ENCODE data around the gene CCBE1. TPM values are rescaled to one million over a fixed set of nuclear protein-coding genes. Genes with fewer than 3 reads are reported as not detected.

The CCBE1 gene
- total and polyA plus RNA-seq, 7 donors = 0.01 to 0.77 (median 0.14) TPM; not detected in 1

DNA sequence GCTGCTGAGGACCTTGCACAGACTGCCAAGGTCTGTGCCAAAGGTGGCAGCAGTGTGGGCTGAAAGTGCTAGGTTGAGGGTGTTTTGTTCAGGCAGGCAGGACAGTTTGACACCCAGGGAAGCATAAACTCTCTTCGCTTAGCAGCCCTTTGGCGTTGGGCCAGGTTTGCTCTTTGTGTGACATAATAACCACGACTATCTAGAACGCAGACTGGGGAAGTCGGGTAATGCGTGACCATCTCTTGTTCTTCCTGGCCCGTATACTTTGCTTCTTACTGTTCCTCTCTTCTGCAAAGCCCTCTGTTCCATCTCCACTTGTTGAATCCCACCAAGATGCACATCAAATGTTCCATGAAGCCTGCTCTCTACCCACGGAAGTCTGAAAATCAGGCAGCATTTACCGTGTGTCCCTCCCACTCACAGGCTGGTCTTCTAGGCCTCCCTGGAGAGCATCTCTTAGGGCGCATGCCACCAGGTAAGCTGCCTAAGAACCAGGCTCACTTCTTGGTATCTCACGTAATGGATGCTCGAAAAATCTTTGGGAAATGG is 241.4 kb downstream of the CCBE1 start:
- no peak overlapping the region for H3K4me3 ChIP-seq
- peaks cover 0 to 4% (median 0%) of the 10 kb centered on the region in 3 donors for H3K27me3 ChIP-seq (ENCODE audit: insufficient read depth in 3 of 3, low read length in 2 of 3)
- no peak overlapping the region for H3K27ac ChIP-seq
- DNase-seq (no peak), ATAC-seq (no peak)
- no peaks in the 10 kb centered on the region for H3K4me1 ChIP-seq
- H3K36me3 ChIP-seq (ENCODE audit: insufficient read depth in 1 of 2, low read depth in 1 of 2) = no peaks in the 10 kb centered on the region
- 56 to 57% (median 57%) methylated on average over 12 of the region's 12 CpGs for WGBS, 3 donors
- TF ChIP-seq, protein P1, sequence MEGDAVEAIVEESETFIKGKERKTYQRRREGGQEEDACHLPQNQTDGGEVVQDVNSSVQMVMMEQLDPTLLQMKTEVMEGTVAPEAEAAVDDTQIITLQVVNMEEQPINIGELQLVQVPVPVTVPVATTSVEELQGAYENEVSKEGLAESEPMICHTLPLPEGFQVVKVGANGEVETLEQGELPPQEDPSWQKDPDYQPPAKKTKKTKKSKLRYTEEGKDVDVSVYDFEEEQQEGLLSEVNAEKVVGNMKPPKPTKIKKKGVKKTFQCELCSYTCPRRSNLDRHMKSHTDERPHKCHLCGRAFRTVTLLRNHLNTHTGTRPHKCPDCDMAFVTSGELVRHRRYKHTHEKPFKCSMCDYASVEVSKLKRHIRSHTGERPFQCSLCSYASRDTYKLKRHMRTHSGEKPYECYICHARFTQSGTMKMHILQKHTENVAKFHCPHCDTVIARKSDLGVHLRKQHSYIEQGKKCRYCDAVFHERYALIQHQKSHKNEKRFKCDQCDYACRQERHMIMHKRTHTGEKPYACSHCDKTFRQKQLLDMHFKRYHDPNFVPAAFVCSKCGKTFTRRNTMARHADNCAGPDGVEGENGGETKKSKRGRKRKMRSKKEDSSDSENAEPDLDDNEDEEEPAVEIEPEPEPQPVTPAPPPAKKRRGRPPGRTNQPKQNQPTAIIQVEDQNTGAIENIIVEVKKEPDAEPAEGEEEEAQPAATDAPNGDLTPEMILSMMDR (IDR thresholded peaks at IDR 0.05) = no peak
- intact Hi-C loops (cut with DNase I) = loop anchor here in 1 of 2 donors (5.0 kb wide), 1 partner anchor 366 kb away; no protein-coding TSS in a partner anchor
- no peaks in the 10 kb centered on the region for H3K9me3 ChIP-seq

DNA sequence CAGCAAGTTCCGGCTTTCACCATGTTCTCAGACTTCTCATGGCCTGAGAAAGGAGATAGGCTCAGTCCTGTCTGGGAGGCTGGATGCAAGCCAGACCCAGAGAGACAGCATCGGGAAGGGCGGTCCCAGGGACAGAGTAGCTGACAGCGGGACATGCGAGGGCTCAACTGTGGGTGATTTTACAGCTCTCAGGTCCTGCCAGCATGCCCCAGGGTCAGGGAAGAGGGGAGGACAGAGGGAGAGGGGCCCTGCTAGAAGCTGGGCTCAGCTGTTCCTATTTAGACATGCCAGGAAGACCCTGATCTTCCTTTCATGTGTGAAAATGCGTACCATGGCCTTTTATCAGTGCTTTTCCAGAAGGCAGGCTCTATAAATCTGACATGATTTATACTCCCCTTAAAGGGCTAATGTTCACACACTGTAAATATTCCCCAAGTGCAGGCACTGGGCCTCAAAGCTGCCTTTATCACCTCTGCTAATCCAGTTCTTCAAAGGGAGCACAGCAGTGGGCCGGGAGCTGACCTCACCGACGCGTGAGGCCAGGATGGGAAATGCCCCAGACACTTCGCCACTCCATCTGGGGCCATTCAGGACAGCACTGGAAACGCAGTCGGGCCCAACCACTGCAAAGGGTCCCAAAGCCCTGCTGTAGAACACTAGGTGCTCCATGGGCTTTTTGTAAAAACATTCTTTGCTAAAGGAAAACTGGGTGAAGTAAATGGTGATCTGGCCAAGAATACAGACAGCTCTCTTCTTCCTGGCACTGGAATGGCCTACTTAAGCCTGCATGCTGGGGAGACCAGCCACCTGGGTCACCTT is 242.1 kb downstream of the CCBE1 start:
- H3K4me3 ChIP-seq = no peak overlapping the region
- H3K27ac ChIP-seq = no peak overlapping the region
- no peak for ATAC-seq
- no peaks in the 10 kb centered on the region for H3K9me3 ChIP-seq
- no peak for DNase-seq
- intact Hi-C loops (cut with DNase I) = loop anchor here in 1 of 2 donors (5.0 kb wide), 1 partner anchor 367 kb away; no protein-coding TSS in a partner anchor
- TF ChIP-seq, protein P1 (IDR thresholded peaks at IDR 0.05) = no peak
- no peaks in the 10 kb centered on the region for H3K36me3 ChIP-seq (ENCODE audit: insufficient read depth in 1 of 2, low read depth in 1 of 2)
- no peaks in the 10 kb centered on the region for H3K4me1 ChIP-seq
- 42 to 43% (median 42%) methylated on average over 13 of the region's 13 CpGs for WGBS, 3 donors
- peaks cover 0 to 4% (median 0%) of the 10 kb centered on the region in 3 donors for H3K27me3 ChIP-seq (ENCODE audit: insufficient read depth in 3 of 3, low read length in 2 of 3)

DNA sequence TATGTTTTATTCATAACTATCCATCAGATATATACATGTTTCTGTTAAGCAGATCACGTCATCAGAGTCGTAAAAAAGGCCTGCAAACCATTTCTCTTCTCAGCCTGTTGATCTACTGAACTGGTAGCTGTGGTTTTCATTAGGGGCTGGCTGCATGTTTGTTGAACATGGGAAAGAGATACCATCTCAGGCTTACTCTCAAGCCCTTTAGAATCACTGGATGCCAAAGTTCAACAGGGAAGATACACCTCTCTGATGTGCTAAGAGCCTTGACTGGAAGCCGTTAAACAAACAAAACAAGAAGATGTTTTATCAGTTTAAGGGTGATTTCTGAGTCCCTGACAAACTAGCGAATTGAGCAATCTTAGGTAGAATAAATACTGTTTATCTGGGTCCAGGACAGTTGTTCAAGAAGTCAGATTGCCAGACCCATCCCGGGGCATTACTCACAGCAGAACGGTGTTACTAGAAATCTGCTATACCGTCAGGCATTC is 243.7 kb downstream of the CCBE1 start:
- intact Hi-C loops (cut with DNase I) = no loop called here
- Histone ChIP-seq H3K27ac (no peak overlapping the region), H3K9me3 (no peaks in the 10 kb centered on the region), H3K27me3 (ENCODE audit: insufficient read depth in 3 of 3, low read length in 2 of 3) (peaks cover 0 to 4% (median 0%) of the 10 kb centered on the region in 3 donors), H3K36me3 (ENCODE audit: insufficient read depth in 1 of 2, low read depth in 1 of 2) (no peaks in the 10 kb centered on the region), H3K4me1 (no peaks in the 10 kb centered on the region), H3K4me3 (no peak overlapping the region)
- TF ChIP-seq, protein P1 (IDR thresholded peaks at IDR 0.05) = no peak
- DNase-seq (no peak), ATAC-seq (no peak)
- WGBS, 3 donors = 72 to 80% (median 78%) methylated on average over 7 of the region's 7 CpGs

DNA sequence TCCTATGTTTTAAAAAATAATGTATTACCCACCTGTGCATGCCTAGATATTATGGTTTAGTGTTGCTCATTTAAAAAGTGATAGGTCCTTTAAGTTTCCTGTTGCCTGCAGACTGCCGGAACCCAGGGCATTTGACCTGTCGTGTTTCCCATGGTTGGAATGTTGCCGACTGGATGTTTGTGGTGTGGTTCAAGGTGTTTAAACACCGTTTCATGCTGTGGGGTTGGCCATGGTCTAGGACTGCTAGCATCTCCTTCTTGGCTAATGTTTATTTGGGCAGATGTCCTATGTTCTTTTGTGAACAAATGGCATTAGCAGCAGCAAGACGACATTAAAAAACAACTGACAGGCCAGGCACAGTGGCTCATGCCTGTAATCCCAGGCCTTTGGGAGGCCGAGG is 245.3 kb downstream of the CCBE1 start:
- 45 to 59% (median 50%) methylated on average over 6 of the region's 6 CpGs for WGBS, 3 donors
- no peak overlapping the region for H3K4me3 ChIP-seq
- no peak overlapping the region for H3K27ac ChIP-seq
- peaks cover 0 to 4% (median 0%) of the 10 kb centered on the region in 3 donors for H3K27me3 ChIP-seq (ENCODE audit: insufficient read depth in 3 of 3, low read length in 2 of 3)
- H3K9me3 ChIP-seq = no peaks in the 10 kb centered on the region
- H3K36me3 ChIP-seq (ENCODE audit: insufficient read depth in 1 of 2, low read depth in 1 of 2) = no peaks in the 10 kb centered on the region
- TF ChIP-seq, protein P1 (IDR thresholded peaks at IDR 0.05) = no peak
- intact Hi-C loops (cut with DNase I) = no loop called here
- H3K4me1 ChIP-seq = no peaks in the 10 kb centered on the region
- DNase-seq = no peak
- ATAC-seq = no peak

Data from psoas muscle (tissue), 8 donors.